PC-9 (cell line): ENCODE measurements around the gene ZDHHC3.

Source experiments
- EZH2 ChIP-seq: fragments of 200-600 bp; sonication (generic); IDR thresholded peaks from 2 replicates; pipeline ENCODE4 v1.8.0; 2017; ENCODE audit warnings: antibody characterized with exemption, low read depth
- TF ChIP-seq, protein P1 (sequence below): fragments of 200-600 bp; sonication (generic); conservative IDR thresholded peaks from 2 replicates; pipeline ENCODE4 v1.6.1; 2017; ENCODE audit warnings: mixed run types, antibody characterized with exemption, mild to moderate bottlenecking, moderate library complexity

- TF ChIP-seq, protein P1, sequence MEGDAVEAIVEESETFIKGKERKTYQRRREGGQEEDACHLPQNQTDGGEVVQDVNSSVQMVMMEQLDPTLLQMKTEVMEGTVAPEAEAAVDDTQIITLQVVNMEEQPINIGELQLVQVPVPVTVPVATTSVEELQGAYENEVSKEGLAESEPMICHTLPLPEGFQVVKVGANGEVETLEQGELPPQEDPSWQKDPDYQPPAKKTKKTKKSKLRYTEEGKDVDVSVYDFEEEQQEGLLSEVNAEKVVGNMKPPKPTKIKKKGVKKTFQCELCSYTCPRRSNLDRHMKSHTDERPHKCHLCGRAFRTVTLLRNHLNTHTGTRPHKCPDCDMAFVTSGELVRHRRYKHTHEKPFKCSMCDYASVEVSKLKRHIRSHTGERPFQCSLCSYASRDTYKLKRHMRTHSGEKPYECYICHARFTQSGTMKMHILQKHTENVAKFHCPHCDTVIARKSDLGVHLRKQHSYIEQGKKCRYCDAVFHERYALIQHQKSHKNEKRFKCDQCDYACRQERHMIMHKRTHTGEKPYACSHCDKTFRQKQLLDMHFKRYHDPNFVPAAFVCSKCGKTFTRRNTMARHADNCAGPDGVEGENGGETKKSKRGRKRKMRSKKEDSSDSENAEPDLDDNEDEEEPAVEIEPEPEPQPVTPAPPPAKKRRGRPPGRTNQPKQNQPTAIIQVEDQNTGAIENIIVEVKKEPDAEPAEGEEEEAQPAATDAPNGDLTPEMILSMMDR: no peak
- TF ChIP-seq EZH2: no peak
Measured at GRCh38 chr3:44918581-44918980, 57.4 kb downstream of the ZDHHC3 start.
